Measurements from ENCODE around the gene MGAT5.

Gene MGAT5

GRCh38 chr2:134445116-134445515, 191.2 kb downstream of the MGAT5 start:
- no peak for DNase-seq (ENCODE audit: low read depth in 1 of 2, low spot score in 1 of 2)

- DNase-seq (ENCODE audit: low read depth in 1 of 2, low spot score in 1 of 2): no peak
Observed at GRCh38 chr2:134445985-134446382, 192.1 kb downstream of the MGAT5 start.

GRCh38 chr2:134446383-134447017, 192.6 kb downstream of the MGAT5 start:
- no peak for DNase-seq (ENCODE audit: low read depth in 1 of 2, low spot score in 1 of 2)

DNA sequence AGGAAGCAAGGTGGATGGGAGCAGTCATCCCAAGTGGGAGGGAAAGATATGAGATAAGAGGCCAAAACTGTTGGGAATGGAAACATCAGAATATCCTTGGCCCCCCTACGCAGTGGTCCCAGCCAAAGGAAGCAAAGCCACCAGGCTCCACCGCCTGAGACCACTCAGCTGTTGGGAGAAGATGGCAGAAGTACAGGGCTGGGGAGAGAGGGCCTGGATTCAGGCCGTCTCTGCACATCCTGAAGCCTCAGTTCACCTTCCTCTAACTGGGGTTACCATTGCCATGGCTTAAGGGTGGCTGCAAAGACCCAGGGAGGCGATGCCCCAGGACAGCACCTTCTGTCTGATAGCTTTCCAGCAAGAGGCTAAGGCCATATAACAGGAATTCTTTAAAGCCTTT, 193.8 kb downstream of the MGAT5 start:
- no peak for DNase-seq (ENCODE audit: low read depth in 1 of 2, low spot score in 1 of 2)

GRCh38 chr2:134448650-134449049, 194.8 kb downstream of the MGAT5 start:
- no peak for DNase-seq (ENCODE audit: low read depth in 1 of 2, low spot score in 1 of 2)

- DNase-seq (ENCODE audit: low read depth in 1 of 2, low spot score in 1 of 2): no peak
Observed at GRCh38 chr2:134449157-134449556, 195.3 kb downstream of the MGAT5 start.

- no peak for DNase-seq (ENCODE audit: low read depth in 1 of 2, low spot score in 1 of 2)
Observed at GRCh38 chr2:134449751-134450513, 196.1 kb downstream of the MGAT5 start.

DNA sequence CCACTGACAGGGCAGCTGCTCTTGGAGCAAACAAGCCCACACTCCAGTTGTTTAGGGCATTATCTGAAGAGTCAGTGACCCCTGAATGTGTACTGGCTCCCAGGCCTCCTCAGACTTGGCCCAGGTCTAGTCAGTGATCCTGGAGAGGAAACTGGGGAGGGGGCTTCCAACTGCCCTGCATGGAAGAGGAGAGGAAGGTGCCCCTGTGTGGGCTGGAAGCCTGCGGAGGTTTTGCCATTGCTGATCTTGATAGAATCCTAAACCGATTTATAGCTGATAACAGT, 197.4 kb downstream of the MGAT5 start:
- no peak for DNase-seq (ENCODE audit: low read depth in 1 of 2, low spot score in 1 of 2)

GRCh38 chr2:134452042-134452733, 198.3 kb downstream of the MGAT5 start:
- no peak for DNase-seq (ENCODE audit: low read depth in 1 of 2, low spot score in 1 of 2)

DNA sequence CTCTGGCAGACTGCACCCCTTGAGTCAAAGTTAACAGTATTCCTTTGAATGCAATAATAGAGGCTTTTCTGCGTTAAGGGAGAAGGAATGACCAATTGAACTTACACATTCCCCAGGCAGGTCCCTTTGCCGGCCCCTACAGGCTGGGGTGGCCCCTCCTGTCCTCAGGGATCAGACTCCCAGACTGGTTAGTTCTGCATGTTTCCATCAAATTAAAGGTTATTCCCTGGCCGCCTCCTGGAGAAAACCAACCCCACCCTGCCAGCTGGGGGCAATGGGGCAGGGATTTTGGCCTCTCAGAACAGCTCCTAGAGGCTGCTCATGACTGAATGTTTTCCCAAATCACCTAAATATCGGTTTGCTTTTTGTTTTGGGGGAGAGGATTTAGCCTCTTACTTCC, 199.6 kb downstream of the MGAT5 start:
- no peak for DNase-seq (ENCODE audit: low read depth in 1 of 2, low spot score in 1 of 2)

GRCh38 chr2:134453973-134454372, 200.1 kb downstream of the MGAT5 start:
- DNase-seq (ENCODE audit: low read depth in 1 of 2, low spot score in 1 of 2): no peak

DNA sequence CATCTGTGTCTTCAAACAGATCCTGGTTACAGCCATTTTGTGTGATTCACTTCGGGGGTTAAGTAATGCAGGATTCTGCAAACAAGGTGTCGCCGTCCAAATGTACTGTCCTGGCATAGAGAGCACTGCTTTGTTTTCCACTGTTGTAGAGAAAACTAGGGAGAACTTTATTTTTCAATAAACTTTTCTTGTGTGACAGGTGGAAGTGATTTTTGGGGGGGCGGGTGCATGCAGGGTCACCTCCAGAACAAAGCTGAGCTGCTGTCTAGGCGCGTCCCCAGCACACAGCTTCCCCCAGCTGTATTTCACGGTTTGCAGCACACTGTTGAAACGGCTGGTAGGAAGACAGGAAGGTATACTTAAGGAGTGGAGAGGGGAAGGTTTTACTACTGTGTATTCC, 200.6 kb downstream of the MGAT5 start:
- no peak for DNase-seq (ENCODE audit: low read depth in 1 of 2, low spot score in 1 of 2)

- DNase-seq (ENCODE audit: low read depth in 1 of 2, low spot score in 1 of 2): no peak
Observed at GRCh38 chr2:134454931-134455330, 201.1 kb downstream of the MGAT5 start.

- DNase-seq (ENCODE audit: low read depth in 1 of 2, low spot score in 1 of 2): no peak
Observed at GRCh38 chr2:134455426-134455825, 201.6 kb downstream of the MGAT5 start.

DNA sequence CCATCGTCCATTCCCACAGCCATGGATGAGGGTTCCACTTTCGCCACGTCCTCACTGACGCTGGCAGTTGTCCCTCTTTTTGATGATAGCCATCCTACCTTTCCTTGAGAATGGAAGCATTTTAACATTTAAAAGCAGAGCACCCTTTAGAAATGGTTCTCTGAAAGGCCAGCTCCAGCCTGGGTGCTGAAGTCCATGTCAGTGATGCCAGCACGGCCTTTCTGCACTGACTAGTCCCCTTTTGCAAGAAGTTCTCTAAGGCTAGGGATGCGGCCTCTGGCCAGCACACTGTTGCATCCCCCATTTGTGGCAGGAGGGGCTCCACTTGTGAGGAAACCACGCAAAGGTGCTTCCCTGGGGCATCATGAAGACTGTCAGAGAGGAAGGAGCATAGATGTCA, 203.5 kb downstream of the MGAT5 start:
- DNase-seq (ENCODE audit: low read depth in 1 of 2, low spot score in 1 of 2): no peak

GRCh38 chr2:134457765-134458472, 204.0 kb downstream of the MGAT5 start:
- DNase-seq (ENCODE audit: low read depth in 1 of 2, low spot score in 1 of 2): no peak

DNA sequence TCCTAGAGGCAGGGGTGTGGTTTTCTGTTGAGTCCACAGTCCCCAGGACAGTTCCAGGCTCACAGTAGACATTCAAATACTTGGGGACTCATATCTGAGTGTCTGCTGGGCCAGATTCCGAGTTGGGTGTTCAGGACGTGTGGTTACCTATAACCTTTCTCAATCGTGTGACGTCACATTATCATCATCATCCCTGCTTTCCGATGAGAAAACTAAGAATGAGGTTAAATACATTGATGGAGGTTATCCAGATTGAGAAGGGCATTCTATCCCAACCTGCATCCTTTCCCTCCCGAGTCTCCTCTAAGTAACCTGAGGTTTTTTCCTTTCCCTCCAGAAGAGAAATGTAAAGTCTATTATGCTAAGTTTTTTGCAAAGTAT, 204.6 kb downstream of the MGAT5 start:
- DNase-seq (ENCODE audit: low read depth in 1 of 2, low spot score in 1 of 2): no peak

- no peak for DNase-seq (ENCODE audit: low read depth in 1 of 2, low spot score in 1 of 2)
Observed at GRCh38 chr2:134458950-134459349, 205.1 kb downstream of the MGAT5 start.

- no peak for DNase-seq (ENCODE audit: low read depth in 1 of 2, low spot score in 1 of 2)
Observed at GRCh38 chr2:134459706-134460406, 206.0 kb downstream of the MGAT5 start.

DNA sequence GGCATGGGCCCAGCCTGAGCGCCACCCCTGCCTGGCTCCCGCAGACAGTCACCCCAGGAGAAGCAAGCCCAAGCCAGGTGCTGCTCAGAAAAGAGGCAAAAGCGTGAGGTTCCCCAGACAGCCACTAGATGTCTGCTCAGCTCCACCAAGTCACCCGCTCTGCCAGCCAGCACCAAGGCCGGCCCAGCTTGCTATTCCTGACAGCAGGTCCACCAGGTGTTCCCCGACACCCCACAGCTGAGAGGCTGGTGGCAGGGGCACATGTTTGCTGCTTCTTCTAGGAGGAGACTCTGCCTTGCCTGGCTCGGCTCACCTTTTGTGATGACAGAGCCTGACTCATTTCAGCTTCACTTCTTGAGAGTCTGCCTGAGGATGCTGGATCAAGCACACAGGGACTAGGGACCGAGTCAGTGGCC, 206.7 kb downstream of the MGAT5 start:
- DNase-seq (ENCODE audit: low read depth in 1 of 2, low spot score in 1 of 2): peak in 1 of 2 donors; percentile 4

GRCh38 chr2:134461511-134461910, 207.6 kb downstream of the MGAT5 start:
- DNase-seq (ENCODE audit: low read depth in 1 of 2, low spot score in 1 of 2): no peak

All from activated CD4-positive, alpha-beta T cell treated with anti-CD3 and anti-CD28 coated beads, Interleukin-2, amount 50 U/mL, for 24 hours (primary cell).